SH-SY5Y (cell line): ENCODE results near the gene EID1.

ENCODE experiments used
- GATA2 ChIP-seq: IDR thresholded peaks from 2 replicates; pipeline ENCODE4 v1.6.1; 2011; ENCODE audit warnings: mild to moderate bottlenecking, low read depth, low read length
- GATA3 ChIP-seq: IDR thresholded peaks from 2 replicates; pipeline ENCODE4 v1.6.1; 2011; ENCODE audit warnings: low read depth, mild to moderate bottlenecking, low read length, moderate library complexity

- TF ChIP-seq GATA2 (no peak), GATA3 (no peak)
These were observed 51.1 kb downstream of the EID1 start for GRCh38 chr15:48928877-48929538.
